SU-DHL-6 (cell line): ENCODE results near the gene DDX24.

Source experiments
- EZH2phosphoT487 ChIP-seq: fragments of 200-600 bp; sonication (generic), shearing (Covaris generic); conservative IDR thresholded peaks from 2 replicates; pipeline ENCODE4 v1.6.1; 2018; ENCODE audit warnings: mild to moderate bottlenecking, antibody characterized with exemption, low read length, moderate library complexity, mixed read lengths
- TF ChIP-seq, protein P1 (sequence below): fragments of 200-600 bp; sonication (generic); IDR thresholded peaks from one replicate; pipeline ENCODE4 v1.5.1; 2017; ENCODE audit warnings: antibody characterized with exemption, mild to moderate bottlenecking, low read length, moderate library complexity; ENCODE audit not compliant: insufficient read depth, poor library complexity, severe bottlenecking

DNA sequence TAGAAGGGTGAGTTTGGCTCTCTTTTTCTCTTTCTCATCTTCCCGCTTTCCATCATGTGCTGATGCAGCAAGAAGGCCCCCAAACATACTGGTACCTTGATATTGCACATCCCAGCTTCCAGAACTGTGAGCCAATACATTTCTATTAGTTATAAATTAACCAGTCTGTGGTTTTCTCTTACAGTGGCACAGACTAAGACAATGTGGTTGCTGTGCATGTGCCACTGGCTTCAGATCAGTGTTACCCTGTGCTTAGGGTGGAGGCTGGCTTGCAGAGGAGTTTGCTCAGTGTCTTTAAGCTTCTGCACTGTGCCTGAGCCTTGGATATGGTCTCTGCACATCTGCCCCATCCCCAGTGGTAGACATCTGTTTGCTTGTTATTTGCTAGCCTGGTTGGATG lies 42.9 kb upstream of the DDX24 start:
- TF ChIP-seq, protein P1, sequence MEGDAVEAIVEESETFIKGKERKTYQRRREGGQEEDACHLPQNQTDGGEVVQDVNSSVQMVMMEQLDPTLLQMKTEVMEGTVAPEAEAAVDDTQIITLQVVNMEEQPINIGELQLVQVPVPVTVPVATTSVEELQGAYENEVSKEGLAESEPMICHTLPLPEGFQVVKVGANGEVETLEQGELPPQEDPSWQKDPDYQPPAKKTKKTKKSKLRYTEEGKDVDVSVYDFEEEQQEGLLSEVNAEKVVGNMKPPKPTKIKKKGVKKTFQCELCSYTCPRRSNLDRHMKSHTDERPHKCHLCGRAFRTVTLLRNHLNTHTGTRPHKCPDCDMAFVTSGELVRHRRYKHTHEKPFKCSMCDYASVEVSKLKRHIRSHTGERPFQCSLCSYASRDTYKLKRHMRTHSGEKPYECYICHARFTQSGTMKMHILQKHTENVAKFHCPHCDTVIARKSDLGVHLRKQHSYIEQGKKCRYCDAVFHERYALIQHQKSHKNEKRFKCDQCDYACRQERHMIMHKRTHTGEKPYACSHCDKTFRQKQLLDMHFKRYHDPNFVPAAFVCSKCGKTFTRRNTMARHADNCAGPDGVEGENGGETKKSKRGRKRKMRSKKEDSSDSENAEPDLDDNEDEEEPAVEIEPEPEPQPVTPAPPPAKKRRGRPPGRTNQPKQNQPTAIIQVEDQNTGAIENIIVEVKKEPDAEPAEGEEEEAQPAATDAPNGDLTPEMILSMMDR = no peak
- no peak for TF ChIP-seq EZH2phosphoT487
